ENCODE data around the gene CNTN4.

DNA sequence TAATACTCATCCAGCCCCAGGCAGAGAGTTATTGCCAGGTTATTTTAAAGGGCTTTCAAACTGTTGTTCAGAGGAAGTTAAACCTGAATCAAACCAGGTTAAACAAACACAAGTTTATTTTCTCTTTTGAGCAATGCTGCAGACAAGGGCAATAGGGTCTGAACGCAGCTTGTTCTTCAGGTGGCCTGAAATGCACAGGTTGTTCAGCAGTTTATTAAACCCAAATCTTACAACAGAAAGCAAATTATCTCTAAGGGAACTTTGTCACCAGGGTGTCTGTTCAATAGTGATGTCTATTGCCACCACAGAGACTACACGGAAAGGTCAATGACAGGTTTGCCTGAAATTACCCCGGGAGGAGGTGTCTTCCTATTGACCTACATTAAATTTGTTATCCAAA lies 877.5 kb downstream of the CNTN4 start:
- TF ChIP-seq, protein P1, sequence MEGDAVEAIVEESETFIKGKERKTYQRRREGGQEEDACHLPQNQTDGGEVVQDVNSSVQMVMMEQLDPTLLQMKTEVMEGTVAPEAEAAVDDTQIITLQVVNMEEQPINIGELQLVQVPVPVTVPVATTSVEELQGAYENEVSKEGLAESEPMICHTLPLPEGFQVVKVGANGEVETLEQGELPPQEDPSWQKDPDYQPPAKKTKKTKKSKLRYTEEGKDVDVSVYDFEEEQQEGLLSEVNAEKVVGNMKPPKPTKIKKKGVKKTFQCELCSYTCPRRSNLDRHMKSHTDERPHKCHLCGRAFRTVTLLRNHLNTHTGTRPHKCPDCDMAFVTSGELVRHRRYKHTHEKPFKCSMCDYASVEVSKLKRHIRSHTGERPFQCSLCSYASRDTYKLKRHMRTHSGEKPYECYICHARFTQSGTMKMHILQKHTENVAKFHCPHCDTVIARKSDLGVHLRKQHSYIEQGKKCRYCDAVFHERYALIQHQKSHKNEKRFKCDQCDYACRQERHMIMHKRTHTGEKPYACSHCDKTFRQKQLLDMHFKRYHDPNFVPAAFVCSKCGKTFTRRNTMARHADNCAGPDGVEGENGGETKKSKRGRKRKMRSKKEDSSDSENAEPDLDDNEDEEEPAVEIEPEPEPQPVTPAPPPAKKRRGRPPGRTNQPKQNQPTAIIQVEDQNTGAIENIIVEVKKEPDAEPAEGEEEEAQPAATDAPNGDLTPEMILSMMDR (IDR thresholded peaks at IDR 0.05; ENCODE audit: low read depth, low read length, missing input control), result no peak
- peak; percentile 83 to 84 for TF ChIP-seq RXRA (IDR thresholded peaks at IDR 0.05)
- TF ChIP-seq, protein P2, sequence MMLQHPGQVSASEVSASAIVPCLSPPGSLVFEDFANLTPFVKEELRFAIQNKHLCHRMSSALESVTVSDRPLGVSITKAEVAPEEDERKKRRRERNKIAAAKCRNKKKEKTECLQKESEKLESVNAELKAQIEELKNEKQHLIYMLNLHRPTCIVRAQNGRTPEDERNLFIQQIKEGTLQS (IDR thresholded peaks at IDR 0.05), result no peak
- peak in 1 of 2 donors; percentile 35 for TF ChIP-seq JUND (IDR thresholded peaks at IDR 0.05)
- TF ChIP-seq EGR1 (IDR thresholded peaks at IDR 0.05; ENCODE audit: low read depth in 2 of 2), result no peak
- TF ChIP-seq, protein P3, sequence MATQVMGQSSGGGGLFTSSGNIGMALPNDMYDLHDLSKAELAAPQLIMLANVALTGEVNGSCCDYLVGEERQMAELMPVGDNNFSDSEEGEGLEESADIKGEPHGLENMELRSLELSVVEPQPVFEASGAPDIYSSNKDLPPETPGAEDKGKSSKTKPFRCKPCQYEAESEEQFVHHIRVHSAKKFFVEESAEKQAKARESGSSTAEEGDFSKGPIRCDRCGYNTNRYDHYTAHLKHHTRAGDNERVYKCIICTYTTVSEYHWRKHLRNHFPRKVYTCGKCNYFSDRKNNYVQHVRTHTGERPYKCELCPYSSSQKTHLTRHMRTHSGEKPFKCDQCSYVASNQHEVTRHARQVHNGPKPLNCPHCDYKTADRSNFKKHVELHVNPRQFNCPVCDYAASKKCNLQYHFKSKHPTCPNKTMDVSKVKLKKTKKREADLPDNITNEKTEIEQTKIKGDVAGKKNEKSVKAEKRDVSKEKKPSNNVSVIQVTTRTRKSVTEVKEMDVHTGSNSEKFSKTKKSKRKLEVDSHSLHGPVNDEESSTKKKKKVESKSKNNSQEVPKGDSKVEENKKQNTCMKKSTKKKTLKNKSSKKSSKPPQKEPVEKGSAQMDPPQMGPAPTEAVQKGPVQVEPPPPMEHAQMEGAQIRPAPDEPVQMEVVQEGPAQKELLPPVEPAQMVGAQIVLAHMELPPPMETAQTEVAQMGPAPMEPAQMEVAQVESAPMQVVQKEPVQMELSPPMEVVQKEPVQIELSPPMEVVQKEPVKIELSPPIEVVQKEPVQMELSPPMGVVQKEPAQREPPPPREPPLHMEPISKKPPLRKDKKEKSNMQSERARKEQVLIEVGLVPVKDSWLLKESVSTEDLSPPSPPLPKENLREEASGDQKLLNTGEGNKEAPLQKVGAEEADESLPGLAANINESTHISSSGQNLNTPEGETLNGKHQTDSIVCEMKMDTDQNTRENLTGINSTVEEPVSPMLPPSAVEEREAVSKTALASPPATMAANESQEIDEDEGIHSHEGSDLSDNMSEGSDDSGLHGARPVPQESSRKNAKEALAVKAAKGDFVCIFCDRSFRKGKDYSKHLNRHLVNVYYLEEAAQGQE (IDR thresholded peaks at IDR 0.05), result no peak
- no peak for TF ChIP-seq YY1 (IDR thresholded peaks at IDR 0.05)
- TF ChIP-seq MAX (IDR thresholded peaks at IDR 0.05), result no peak
- TF ChIP-seq TAF1 (conservative IDR thresholded peaks at IDR 0.05), result no peak
- TF ChIP-seq RAD21 (IDR thresholded peaks at IDR 0.05), result no peak
- peak; percentile 40 for TF ChIP-seq SP1 (IDR thresholded peaks at IDR 0.05)
- TF ChIP-seq NR2F2 (IDR thresholded peaks at IDR 0.05), result no peak
- TF ChIP-seq, protein P4, sequence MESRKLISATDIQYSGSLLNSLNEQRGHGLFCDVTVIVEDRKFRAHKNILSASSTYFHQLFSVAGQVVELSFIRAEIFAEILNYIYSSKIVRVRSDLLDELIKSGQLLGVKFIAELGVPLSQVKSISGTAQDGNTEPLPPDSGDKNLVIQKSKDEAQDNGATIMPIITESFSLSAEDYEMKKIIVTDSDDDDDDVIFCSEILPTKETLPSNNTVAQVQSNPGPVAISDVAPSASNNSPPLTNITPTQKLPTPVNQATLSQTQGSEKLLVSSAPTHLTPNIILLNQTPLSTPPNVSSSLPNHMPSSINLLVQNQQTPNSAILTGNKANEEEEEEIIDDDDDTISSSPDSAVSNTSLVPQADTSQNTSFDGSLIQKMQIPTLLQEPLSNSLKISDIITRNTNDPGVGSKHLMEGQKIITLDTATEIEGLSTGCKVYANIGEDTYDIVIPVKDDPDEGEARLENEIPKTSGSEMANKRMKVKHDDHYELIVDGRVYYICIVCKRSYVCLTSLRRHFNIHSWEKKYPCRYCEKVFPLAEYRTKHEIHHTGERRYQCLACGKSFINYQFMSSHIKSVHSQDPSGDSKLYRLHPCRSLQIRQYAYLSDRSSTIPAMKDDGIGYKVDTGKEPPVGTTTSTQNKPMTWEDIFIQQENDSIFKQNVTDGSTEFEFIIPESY (IDR thresholded peaks at IDR 0.05), result no peak
- no peak for TF ChIP-seq FOXA1 (IDR thresholded peaks at IDR 0.05)

All from liver (tissue), 3 donors.